Calu3 (cell line): ENCODE results near the gene DAB1. TPM values are rescaled to one million over a fixed set of nuclear protein-coding genes. Genes with fewer than 3 reads are reported as not detected.

Experiments
- BruUV-seq: library from RNA; stranded (reverse); fragments of 400-500 nt; replicated peaks from 2 replicates; lab custom pipeline; 2021; lab: Mats Ljungman, UMichigan
- CTCF ChIA-PET: fragments of 300-600 bp; sonication (Branson Sonifier 250); formaldehyde crosslinking; loops from one replicate; lab custom pipeline; 2022; ENCODE audit warnings: antibody characterized with exemption; lab: Charles Lee
- DNase-seq: peaks from one replicate; pipeline ENCODE4 v3.0.0; 2022
- H3K27ac Mint-ChIP-seq: one replicate; pipeline ENCODE4 v1.8.0; 2022; ENCODE audit warnings: mixed read lengths; ENCODE audit not compliant: unreplicated experiment
- H3K27me3 Mint-ChIP-seq: one replicate; pipeline ENCODE4 v1.8.0; 2022; ENCODE audit warnings: mixed read lengths; ENCODE audit not compliant: unreplicated experiment
- H3K36me3 Mint-ChIP-seq: one replicate; pipeline ENCODE4 v1.8.0; 2022; ENCODE audit warnings: mild to moderate bottlenecking, moderate library complexity, mixed read lengths; ENCODE audit not compliant: insufficient read depth, unreplicated experiment
- H3K4me1 Mint-ChIP-seq: one replicate; pipeline ENCODE4 v1.8.0; 2022; ENCODE audit warnings: mild to moderate bottlenecking, low read depth, mixed read lengths; ENCODE audit not compliant: unreplicated experiment
- H3K4me3 Mint-ChIP-seq: one replicate; pipeline ENCODE4 v1.8.0; 2022; ENCODE audit warnings: mild to moderate bottlenecking, low read depth, moderate library complexity, mixed read lengths; ENCODE audit not compliant: unreplicated experiment
- H3K9me3 Mint-ChIP-seq: one replicate; pipeline ENCODE4 v1.8.0; 2022; ENCODE audit warnings: low read depth, mixed read lengths; ENCODE audit not compliant: unreplicated experiment
- intact Hi-C: fragments of 100-400 bp; cut with micrococcal nuclease; formaldehyde crosslinking; loops from one replicate; pipeline ENCODE4 v1.10.0; 2022; ENCODE audit not compliant: unreplicated experiment
- total RNA-seq: library from RNA; stranded (reverse); gene quantifications from 2 replicates; pipeline ENCODE4 v1.2.3, GENCODE V29; 2022
- TF ChIP-seq, protein P1 (sequence below): fragments of 200-600 bp; IDR thresholded peaks from one replicate; pipeline ENCODE4 v1.8.0; 2022; ENCODE audit warnings: antibody characterized with exemption; ENCODE audit not compliant: unreplicated experiment

The DAB1 gene
- total RNA-seq, 1 experiment from 2014 or later, result not detected

DNA sequence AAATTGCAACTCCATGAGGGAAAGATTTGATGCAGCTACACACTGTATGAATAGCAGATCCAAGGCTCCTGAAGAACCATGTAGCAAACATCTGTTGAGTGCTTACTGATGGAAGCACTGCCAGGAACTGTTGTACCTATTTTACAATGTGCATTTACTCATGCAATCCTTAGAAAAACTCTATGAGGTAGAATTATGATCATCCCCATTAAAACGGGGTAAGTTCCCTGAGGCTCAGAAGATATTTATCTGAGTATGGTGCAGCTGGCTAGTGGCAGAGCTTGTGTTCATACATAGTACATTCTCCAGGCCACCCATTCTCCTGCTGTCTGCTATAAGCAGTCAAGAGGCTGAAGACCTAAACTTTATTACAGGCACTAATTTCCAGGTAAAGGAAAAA is 403.6 kb downstream of the DAB1 start:
- no peak for DNase-seq
- peaks cover 6% of the 10 kb centered on the region for H3K9me3 Mint-ChIP-seq
- intact Hi-C loops, result no loop called here

GRCh38 chr1:57019236-57019839 is 404.5 kb downstream of the DAB1 start:
- no peaks in the 10 kb centered on the region for H3K36me3 Mint-ChIP-seq
- BruUV-seq, result no TSS peak
- DNase-seq, result no peak
- CTCF ChIA-PET, result no interaction called here
- TF ChIP-seq, protein P1, sequence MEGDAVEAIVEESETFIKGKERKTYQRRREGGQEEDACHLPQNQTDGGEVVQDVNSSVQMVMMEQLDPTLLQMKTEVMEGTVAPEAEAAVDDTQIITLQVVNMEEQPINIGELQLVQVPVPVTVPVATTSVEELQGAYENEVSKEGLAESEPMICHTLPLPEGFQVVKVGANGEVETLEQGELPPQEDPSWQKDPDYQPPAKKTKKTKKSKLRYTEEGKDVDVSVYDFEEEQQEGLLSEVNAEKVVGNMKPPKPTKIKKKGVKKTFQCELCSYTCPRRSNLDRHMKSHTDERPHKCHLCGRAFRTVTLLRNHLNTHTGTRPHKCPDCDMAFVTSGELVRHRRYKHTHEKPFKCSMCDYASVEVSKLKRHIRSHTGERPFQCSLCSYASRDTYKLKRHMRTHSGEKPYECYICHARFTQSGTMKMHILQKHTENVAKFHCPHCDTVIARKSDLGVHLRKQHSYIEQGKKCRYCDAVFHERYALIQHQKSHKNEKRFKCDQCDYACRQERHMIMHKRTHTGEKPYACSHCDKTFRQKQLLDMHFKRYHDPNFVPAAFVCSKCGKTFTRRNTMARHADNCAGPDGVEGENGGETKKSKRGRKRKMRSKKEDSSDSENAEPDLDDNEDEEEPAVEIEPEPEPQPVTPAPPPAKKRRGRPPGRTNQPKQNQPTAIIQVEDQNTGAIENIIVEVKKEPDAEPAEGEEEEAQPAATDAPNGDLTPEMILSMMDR, result no peak
- H3K27me3 Mint-ChIP-seq, result no peaks in the 10 kb centered on the region
- no peak overlapping the region for H3K4me3 Mint-ChIP-seq
- peaks cover 6% of the 10 kb centered on the region for H3K9me3 Mint-ChIP-seq
- no peaks in the 10 kb centered on the region for H3K4me1 Mint-ChIP-seq
- H3K27ac Mint-ChIP-seq, result no peak overlapping the region
- intact Hi-C loops, result no loop called here

More for the DNA sequence above, 403.6 kb downstream of the DAB1 start:
- H3K4me3 Mint-ChIP-seq, result no peak overlapping the region
- BruUV-seq, result no TSS peak
- TF ChIP-seq, protein P1, result no peak
- H3K27me3 Mint-ChIP-seq, result no peaks in the 10 kb centered on the region
- no peaks in the 10 kb centered on the region for H3K4me1 Mint-ChIP-seq
- CTCF ChIA-PET, result no interaction called here
- no peak overlapping the region for H3K27ac Mint-ChIP-seq
- H3K36me3 Mint-ChIP-seq, result no peaks in the 10 kb centered on the region

DNA sequence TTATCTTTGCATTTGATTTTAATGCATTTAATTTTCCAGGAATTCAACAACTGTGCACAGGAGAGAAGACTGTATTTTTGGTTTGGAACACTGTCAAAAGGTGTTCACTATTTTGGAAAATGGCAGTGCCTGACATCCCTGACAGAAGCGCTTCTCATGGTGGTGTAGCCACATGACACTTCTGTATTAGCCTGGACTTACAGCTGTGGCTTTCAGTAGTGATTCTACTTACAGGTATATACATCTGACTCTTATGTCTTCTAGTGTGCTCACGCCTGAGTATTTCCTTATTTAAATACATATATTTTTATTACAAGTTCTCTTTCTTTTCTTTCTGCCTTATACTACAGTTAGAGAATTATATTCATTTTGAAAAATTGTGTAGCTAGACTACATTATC is 405.7 kb downstream of the DAB1 start:
- Mint-ChIP-seq H3K4me1 (no peaks in the 10 kb centered on the region), H3K27me3 (no peaks in the 10 kb centered on the region), H3K4me3 (no peak overlapping the region), H3K36me3 (no peaks in the 10 kb centered on the region), H3K27ac (no peak overlapping the region), H3K9me3 (peaks cover 6% of the 10 kb centered on the region)
- TF ChIP-seq, protein P1, result no peak
- intact Hi-C loops, result no loop called here
- BruUV-seq, result no TSS peak
- CTCF ChIA-PET, result no interaction called here
- DNase-seq, result no peak

DNA sequence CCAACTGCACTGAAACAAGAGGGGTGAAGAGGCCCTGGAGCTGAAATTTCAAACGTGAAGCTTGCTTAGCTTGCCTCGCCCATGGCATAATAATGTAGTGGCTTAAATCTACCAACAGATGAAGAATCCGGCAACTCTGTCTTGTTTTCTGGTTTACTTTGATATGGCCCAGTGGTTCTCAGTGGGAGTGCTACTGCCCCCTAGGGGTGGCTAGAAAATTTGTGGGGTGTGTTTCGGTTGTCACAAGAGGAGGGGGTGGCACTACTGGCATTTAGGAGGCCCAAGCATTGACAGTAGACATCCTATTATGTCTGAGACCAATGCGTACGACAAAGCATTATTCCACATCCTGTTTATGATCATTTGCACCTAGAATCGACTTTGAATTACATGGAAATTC is 406.1 kb downstream of the DAB1 start:
- H3K4me3 Mint-ChIP-seq, result no peak overlapping the region
- intact Hi-C loops, result no loop called here
- no TSS peak for BruUV-seq
- H3K27me3 Mint-ChIP-seq, result no peaks in the 10 kb centered on the region
- CTCF ChIA-PET, result no interaction called here
- no peak for DNase-seq
- H3K9me3 Mint-ChIP-seq, result peaks cover 6% of the 10 kb centered on the region
- H3K36me3 Mint-ChIP-seq, result no peaks in the 10 kb centered on the region
- H3K4me1 Mint-ChIP-seq, result no peaks in the 10 kb centered on the region
- TF ChIP-seq, protein P1, result no peak
- no peak overlapping the region for H3K27ac Mint-ChIP-seq
